ENCODE results near the gene AMPD3.

The AMPD3 gene

GRCh38 chr11:10503777-10504480, 48.9 kb downstream of the AMPD3 start:
- DNase-seq (ENCODE audit: low read depth in 2 of 2) = no peak

DNA sequence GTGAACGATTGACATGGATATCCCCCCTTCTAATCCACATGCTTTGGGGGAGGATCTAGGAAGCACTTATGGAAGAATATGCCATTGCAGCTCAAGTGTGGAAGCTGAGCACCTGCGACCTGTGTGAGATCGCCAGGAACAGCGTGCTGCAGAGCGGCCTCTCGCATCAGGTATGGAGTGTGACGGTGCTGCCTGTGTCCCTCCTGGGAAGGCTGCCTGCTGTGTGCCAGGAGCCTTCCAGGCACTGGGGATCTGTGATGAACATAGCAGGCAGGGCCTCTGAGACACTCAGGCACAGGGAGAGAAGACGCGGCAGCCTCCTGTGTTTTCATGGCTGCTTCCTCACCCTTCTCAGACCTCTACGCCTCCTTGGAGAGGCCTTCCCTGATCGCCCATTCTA, 49.4 kb downstream of the AMPD3 start:
- no peak for DNase-seq (ENCODE audit: low read depth in 2 of 2)

DNA sequence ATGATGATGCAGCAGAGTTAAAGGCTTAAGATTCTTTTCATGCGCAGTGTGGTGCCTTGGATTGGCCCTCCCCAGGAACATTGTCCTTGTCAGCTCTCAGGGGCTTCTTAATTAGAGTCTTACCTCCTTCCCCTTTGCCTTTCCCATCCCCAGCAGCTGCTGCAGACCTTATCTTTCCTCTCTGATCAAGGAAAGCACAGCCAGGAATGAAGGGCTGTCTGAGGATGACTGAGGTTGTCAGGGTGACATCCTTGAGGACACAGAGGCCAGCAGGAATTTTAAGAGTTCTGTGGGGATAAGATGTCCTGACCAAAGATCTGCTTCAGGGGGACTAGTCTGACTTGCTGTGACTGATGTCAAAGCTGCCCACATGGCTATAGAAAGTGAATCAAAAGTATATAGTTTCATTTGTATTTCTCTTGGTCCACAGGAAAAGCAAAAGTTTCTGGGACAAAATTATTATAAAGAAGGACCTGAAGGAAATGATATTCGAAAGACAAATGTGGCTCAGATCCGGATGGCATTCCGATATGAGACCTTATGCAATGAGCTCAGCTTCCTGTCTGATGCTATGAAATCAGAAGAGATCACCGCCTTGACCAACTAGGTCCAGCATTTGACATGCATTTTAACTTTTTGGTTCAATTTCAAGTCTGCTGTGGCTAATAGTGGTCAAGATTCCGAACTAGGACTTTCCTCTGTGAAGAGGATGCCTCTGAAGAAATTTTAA, 50.4 kb downstream of the AMPD3 start:
- no peak for DNase-seq (ENCODE audit: low read depth in 2 of 2)

DNA sequence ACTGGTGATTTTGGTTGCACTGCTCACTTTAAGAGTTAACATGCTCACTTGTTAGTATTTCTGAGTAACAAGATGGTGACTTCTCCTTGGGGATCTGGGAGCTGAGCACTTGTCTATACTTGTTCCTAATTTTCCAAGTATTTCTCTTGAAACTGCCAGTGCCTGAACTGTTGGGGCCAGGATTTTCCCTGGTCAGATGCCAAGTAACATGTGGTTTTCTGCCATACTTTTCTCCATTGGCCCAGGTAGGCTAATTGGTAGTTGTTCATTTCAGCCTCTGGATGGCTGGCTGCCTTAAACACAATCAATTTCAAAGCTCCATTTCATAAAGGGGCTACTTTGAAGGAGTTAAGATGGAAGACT, 50.9 kb downstream of the AMPD3 start:
- DNase-seq (ENCODE audit: low read depth in 2 of 2) = no peak

DNA sequence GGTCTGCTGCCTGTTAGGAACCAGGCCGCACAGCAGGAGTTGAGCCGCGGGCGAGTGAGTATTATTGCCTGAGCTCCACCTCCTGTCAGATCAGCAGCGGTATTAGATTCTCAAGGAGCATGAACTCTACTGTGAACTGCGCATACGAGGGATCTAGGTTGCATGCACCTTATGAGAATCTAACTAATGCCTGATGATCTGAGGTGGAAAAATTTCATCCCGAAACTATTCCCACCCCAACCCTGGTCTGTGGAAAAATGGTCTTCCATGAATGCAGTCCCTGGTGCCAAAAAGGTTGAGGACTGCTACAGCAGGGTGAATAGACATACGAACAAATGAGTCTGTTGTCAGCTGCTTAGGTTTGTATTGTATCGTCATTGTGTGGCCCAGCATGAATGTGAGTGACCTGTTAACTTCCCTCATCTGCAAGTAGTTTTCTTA, 56.1 kb downstream of the AMPD3 start:
- no peak for DNase-seq (ENCODE audit: low read depth in 2 of 2)

DNA sequence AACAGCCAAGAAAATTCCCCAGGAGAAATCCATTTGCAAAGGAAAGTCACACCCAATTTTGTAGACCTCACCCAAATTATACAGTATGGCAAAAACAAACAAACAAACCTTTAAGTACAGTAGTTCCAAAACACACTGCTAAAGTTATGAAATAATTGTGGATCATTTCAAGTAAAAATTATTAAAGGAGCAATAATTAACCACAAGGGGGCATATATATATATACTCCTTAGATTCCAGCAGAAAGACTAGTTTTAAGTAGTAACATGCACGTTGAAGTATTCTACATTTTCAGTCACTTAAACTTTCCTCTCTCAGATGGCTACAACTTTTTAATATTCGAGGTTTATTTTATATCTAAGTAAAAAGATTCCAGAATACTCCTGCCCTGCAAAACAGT, 59.1 kb downstream of the AMPD3 start:
- no peak for DNase-seq (ENCODE audit: low read depth in 2 of 2)

DNA sequence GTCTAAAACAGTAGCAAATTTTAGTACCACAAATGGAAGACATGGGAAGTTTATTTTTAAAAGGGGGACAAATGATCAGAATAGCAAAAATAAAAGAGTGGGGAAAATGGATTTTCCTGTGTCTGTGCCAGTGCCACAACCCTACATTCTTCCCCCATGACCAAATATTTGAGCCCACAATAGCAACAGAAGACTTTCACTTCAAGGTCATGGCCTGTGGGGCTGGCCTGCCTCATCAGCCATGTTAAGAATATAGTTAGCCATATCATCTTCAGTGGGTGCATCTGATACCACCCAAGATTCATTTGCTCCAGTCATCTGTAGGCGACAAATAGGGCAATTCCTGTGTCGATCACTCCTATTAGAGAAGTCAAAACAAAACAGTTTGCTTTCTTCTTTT, 59.6 kb downstream of the AMPD3 start:
- DNase-seq (ENCODE audit: low read depth in 2 of 2) = no peak

- no peak for DNase-seq (ENCODE audit: low read depth in 2 of 2)
Observed at GRCh38 chr11:10515418-10515817, 60.4 kb downstream of the AMPD3 start.

- no peak for DNase-seq (ENCODE audit: low read depth in 2 of 2)
Observed at GRCh38 chr11:10518123-10518522, 63.1 kb downstream of the AMPD3 start.

GRCh38 chr11:10518891-10519290, 63.8 kb downstream of the AMPD3 start:
- DNase-seq (ENCODE audit: low read depth in 2 of 2) = no peak

GRCh38 chr11:10519630-10520029, 64.6 kb downstream of the AMPD3 start:
- DNase-seq (ENCODE audit: low read depth in 2 of 2) = no peak

GRCh38 chr11:10520562-10520961, 65.5 kb downstream of the AMPD3 start:
- DNase-seq (ENCODE audit: low read depth in 2 of 2) = no peak

- no peak for DNase-seq (ENCODE audit: low read depth in 2 of 2)
Observed at GRCh38 chr11:10522276-10522675, 67.2 kb downstream of the AMPD3 start.

- no peak for DNase-seq (ENCODE audit: low read depth in 2 of 2)
Observed at GRCh38 chr11:10522921-10523320, 67.9 kb downstream of the AMPD3 start.

GRCh38 chr11:10524471-10524870, 69.4 kb downstream of the AMPD3 start:
- no peak for DNase-seq (ENCODE audit: low read depth in 2 of 2)

- no peak for DNase-seq (ENCODE audit: low read depth in 2 of 2)
Observed at GRCh38 chr11:10526974-10527918, 72.2 kb downstream of the AMPD3 start.

- no peak for DNase-seq (ENCODE audit: low read depth in 2 of 2)
Observed at GRCh38 chr11:10528121-10528520, 73.1 kb downstream of the AMPD3 start.

DNA sequence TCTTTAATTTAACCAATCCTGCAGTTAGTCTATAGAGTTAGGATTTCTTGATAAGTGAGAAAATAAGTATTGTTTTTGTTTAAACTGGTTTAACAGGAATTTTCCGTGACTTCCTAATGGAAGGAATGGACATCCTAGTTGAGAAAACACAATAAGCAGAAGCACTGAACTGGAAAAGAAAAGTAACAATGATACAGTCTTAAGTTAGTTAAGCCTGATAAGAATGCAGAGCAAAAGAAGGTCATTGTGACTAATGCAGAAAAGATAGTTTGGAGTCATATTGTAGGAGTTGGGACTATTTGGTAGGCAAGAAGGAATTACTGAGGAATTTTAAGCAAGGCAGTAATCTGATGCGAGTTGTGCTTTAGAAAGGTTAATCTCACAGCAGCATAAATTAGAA, 74.2 kb downstream of the AMPD3 start:
- DNase-seq (ENCODE audit: low read depth in 2 of 2) = no peak

GRCh38 chr11:10532526-10532925, 77.5 kb downstream of the AMPD3 start:
- no peak for DNase-seq (ENCODE audit: low read depth in 2 of 2)

GRCh38 chr11:10533323-10533722, 78.3 kb downstream of the AMPD3 start:
- DNase-seq (ENCODE audit: low read depth in 2 of 2) = no peak

DNA sequence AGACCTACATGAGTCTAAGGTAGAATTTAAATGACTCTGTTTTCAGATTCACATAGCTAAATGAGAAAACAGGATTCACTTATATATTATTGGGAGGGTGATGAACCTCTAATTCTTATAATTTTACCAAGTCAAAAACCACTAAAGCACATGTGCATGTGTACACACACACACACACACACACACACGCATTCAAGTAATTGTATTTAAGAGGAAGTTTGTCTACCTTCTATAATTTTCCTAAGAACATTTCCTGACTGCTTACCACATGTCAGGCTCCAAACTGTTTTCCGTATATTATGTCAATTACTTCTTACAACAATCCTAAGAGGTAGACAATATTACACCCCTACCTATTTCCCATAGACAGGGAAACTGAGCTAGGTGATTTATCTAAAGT, 79.3 kb downstream of the AMPD3 start:
- no peak for DNase-seq (ENCODE audit: low read depth in 2 of 2)

GRCh38 chr11:10537600-10537999, 82.5 kb downstream of the AMPD3 start:
- no peak for DNase-seq (ENCODE audit: low read depth in 2 of 2)

Data from stimulated activated CD4-positive, alpha-beta T cell treated with anti-CD3 and anti-CD28 coated beads, Interleukin-15, amount 100 ng/mL, for 48 hours (primary cell).